8988T (cell line): ENCODE results near the gene NOC2L.
A peak's percentile ranks its signal among the peaks of the same experiment; 100 is the strongest.
"Not testable (repeated sequence)": the region's sequence is repeated elsewhere in the genome, so short reads cannot be mapped to it uniquely, and the experiment has no call there.

Experiments used
- DNase-seq: peaks from one replicate; pipeline ENCODE4 v3.0.0; 2011

The NOC2L gene

GRCh38 chr1:958823-959730 is at the start of gene NOC2L:
Gene NOC2L (minus strand): TSS chr1:959256. CDS start chr1:959240, 16 bp downstream.
- DNase-seq, result peak; percentile 72

- DNase-seq, result no peak
These were observed 47.5 kb upstream of the NOC2L start for GRCh38 chr1:1006305-1007159.

- no peak for DNase-seq
These were observed 46.8 kb upstream of the NOC2L start for GRCh38 chr1:1005774-1006304.

GRCh38 chr1:1004780-1005697 is 46.0 kb upstream of the NOC2L start:
- no peak for DNase-seq

GRCh38 chr1:1004420-1004779 is 45.3 kb upstream of the NOC2L start:
- no peak for DNase-seq

GRCh38 chr1:1003618-1004419 is 44.8 kb upstream of the NOC2L start:
- DNase-seq, result no peak

GRCh38 chr1:1001057-1001783 is 42.2 kb upstream of the NOC2L start:
- peak; percentile 10 for DNase-seq

- DNase-seq, result peak; percentile 85
These were observed 41.5 kb upstream of the NOC2L start for GRCh38 chr1:1000357-1001056.

GRCh38 chr1:999725-1000356 is 40.8 kb upstream of the NOC2L start, which contains the start of gene HES4:
Gene HES4 (minus strand): TSS chr1:1000097. CDS start chr1:999973, 124 bp downstream.
- peak; percentile 60 for DNase-seq

- DNase-seq, result no peak
These were observed 40.1 kb upstream of the NOC2L start for GRCh38 chr1:998995-999724.

GRCh38 chr1:998745-998994 is 39.6 kb upstream of the NOC2L start:
- DNase-seq, result no peak

- DNase-seq, result no peak
These were observed 39.1 kb upstream of the NOC2L start for GRCh38 chr1:997993-998744.

GRCh38 chr1:997713-997992 is 38.6 kb upstream of the NOC2L start:
- no peak for DNase-seq

- DNase-seq, result peak; percentile 18
These were observed 38.0 kb upstream of the NOC2L start for GRCh38 chr1:996851-997712.

- no peak for DNase-seq
These were observed 36.9 kb upstream of the NOC2L start for GRCh38 chr1:995665-996633.

- not testable (repeated sequence) for DNase-seq
These were observed 35.5 kb upstream of the NOC2L start for GRCh38 chr1:994546-994945.
